HG03469 (cell line): Measurements from ENCODE around the gene CD6.

Source experiments
- ATAC-seq: cut with Tn5 transposase; IDR thresholded peaks from one replicate; pipeline ENCODE4 v1.9.1; 2021; ENCODE audit warnings: mild to moderate bottlenecking, moderate library complexity, moderate number of reproducible peaks; ENCODE audit not compliant: unreplicated experiment

Gene CD6

DNA sequence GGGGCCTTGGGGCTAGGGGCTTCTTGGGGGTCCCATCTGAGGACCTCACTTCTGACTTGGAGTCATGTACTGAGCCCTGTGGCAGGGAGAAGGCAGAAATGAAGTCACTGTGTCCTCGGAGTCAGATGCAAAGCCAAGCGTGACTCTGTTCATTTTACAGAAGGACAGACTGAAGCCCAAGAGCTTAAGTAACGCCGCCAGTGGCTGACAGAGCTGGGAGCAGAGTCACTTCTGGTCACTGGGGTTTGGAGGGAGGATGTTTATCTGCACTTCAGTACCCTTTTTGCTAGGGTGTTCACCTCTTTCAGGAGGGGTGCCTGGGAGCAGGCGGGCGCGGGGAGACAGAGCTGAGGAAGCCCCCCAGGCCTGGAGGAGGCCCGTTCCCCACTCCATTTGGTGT lies 10.7 kb downstream of the CD6 start:
- ATAC-seq = no peak

DNA sequence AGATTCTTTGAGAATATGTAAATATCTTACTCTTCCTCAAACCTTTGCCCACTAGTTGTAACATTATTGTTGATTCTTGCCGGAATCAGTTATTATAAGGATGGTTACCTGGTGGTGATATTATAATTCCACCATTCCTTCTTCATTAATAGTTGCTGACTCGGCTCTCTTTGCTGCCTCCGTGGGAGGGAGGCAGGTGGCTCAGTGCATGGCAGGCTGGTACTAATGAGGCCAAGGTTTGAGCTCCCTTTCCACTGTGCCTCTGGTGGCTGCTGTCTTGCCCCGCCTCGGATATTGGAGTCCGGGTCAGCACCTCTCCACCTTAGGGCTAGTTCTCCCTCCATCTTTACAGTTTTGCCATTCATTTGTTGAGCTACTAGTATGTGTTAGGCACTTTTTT lies 12.7 kb downstream of the CD6 start:
- ATAC-seq = no peak

DNA sequence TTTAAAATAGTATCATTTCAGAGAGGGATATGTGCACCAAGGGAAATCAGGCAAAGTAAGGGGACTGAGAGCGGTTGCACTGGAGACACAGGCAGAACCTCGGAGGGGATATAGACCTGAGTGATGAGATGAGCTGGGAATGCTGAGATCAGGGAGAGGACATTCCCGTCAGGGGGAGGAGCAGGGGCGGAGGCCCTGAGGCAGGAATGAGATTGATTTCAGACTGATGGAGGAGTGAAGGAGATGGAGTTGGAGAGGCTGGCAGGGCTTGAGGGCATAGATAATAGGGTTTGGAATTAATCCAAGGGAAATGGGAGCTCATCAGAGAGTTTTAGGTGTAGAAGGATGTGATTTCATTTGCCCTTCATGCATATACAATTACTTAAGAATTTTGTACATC lies 13.2 kb downstream of the CD6 start:
- ATAC-seq = no peak

DNA sequence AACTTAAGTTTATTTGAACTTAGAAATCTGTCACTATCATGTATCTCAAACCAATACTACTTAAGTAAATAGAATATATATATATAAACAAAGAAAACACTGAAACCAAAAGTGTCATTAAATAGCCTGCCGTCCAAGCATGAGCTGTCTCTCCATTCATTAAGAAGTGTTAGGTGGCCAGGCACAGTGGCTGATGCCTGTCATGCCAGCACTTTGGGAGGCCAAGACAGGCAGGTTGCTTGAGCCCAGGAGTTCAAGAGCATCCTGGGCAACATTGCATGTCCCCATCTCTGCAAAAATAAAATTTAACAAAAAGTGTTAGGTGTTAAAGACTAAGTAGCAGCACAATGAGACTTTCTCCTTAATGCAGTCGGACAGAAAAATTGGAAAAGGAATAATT lies 14.0 kb downstream of the CD6 start:
- ATAC-seq = no peak

DNA sequence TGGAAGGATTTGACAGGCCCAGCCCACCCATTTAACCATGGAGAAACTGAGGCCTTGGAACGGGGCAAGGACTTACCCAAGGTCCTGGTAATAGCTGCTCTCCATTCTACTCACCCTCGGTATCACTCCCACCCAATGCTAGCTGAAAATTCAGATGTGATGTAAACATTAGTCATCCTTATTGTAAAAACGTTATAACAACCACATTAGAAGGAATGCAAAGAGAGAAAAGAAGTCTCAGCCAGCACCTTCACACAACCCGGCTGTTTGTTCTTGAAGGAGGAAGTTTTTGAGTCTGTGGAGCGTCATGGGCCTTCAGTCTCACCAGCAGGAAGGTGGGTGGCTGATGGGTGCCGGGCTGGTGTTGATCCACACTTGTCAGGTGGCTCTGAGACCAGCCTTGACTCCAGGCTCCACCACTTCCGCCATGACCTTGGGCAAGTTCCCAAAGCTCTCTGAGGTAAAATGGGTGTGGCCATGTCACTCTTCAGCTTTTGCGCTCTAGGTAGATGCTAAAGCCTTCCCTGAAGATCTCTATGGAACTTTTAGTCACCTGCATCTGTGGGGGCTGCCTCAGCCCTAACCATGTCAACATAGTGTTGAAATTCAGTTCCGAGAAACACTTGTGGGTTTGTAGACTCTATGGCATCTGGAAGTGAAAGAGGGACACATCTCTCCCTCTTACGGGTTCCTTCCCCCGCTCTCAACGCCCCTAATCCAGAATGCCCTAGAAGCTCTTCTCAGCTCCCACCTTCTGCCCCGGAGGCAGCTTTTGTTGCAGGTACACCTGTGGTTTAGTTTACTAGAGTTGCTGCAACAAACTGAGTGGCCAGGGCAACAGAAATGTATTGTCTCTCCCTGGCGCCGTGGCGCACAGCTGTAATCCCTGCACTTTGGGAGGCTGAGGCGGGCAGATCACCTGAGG lies 14.8 kb downstream of the CD6 start:
- ATAC-seq = no peak

DNA sequence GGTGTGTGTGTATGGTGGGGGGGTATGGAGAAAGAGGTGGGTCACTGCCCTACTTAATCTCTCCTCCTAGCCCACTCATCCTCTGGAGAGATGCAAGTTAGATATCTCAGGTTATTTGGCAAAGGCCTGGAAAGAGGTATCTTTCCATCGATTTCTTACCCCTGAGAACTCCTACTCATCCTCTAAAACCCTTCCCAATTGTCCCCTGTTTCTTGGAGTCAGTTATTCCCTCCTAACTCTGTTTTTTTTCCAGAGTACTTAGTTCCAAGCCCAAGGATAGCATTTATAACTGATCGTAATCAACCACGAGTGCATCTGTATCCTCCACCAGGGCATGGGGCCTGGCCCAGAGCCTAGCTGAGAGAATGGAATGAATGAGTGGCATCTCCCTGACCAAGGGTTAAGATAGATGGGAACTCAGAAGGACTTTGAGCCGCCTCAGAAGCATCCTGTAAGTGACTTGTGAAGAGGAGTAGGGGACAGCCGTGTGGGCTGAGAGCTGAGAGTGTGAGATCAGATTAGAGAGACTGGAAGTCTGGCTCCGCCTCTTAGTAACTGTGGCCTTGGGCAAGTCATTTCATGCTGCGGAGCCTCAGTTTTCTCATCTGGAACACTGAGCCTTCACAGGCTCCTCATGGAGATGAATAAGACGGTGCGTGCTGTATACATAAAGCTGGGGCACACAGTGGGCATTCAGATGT lies 16.2 kb downstream of the CD6 start:
- no peak for ATAC-seq

DNA sequence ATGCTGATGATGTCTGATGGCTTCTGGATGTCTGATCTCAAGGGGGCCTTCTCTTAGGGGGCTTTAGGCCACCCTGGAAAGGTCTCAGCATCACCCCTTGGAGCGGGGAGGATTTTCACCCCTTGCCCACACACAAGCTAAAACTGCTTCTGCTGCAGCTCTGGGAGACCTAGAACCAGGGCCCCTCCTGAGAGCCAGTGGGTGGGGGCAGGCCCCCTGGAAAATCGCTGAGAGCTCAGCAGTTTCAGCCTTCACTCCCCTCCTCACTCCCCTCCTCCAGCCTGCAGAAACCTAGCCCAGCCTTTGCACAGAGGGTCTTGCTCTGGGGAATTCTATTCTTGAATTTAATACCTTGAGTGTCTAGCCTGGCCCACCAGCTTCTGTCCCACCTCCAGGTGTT lies 17.2 kb downstream of the CD6 start:
- no peak for ATAC-seq

DNA sequence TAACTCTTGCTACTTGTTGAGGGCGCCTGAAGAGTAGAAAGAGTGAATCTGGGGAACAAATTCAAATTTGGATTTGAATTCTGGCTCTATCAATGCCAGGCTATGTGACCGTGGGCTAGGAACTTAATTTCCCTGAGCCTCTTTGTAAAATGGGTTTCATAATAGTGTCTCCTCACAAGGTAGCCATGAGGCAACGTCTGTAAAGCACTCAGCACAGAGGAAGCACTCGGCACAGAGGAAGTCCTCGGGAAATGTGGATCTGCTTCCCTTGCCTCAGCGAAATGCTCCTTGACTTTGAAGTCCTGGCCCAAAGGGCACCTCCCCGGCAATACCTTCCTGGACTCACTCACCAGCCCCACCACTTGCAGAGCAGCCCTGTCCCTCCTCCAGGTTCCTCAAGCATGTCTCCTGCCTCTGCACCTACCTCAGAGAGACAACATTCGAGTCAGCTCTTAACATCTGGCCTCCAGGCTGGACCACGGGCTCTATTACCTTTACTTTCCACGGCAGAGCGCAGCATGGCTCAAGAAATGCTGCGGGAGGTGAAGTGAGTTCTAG lies 17.7 kb downstream of the CD6 start:
- no peak for ATAC-seq

DNA sequence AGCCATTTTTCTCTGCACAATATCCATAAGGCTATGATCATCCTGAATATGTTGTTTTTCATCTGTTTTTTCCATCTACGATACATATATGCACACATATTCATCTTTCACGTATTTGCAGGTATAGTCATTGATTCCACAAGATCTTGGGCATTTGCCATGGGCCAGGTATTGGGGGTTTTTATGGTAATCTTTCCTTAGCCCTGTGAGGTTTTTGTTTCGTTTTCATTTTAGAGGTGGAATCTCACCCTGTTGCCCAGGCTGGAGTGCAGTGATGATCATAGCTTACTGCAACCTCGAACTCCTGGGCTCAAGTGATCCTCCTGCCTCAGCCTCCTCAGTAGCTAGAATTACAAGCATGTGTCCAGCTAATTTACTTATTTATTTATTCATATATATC lies 20.0 kb downstream of the CD6 start:
- no peak for ATAC-seq

DNA sequence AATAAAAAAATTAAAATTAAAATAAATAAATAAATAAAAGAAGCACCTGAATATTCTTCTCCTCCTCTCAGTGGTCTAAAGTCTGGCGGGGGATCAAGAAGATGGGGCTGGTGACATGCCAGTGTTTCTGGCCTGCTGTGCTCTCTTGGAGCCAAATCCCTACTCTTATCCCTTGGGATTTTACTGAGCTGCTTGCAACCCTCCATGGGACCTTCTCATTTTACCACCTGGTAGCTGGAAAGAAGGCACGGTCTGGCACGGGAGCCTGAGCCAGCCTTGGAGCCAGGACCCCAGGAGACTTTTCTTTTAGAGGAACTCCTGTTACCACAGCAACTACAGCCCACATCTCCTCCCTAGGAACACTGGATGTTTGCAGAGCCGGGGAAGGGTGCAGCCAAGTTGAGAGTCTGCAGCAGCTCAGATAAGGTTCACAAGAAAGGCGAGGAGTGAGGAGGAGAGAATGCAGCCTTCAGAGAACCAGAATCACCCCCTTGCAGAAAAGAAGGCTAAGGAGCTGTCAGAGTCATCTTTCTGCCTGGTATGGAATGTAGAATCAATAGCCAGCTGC lies 21.4 kb downstream of the CD6 start:
- no peak for ATAC-seq

DNA sequence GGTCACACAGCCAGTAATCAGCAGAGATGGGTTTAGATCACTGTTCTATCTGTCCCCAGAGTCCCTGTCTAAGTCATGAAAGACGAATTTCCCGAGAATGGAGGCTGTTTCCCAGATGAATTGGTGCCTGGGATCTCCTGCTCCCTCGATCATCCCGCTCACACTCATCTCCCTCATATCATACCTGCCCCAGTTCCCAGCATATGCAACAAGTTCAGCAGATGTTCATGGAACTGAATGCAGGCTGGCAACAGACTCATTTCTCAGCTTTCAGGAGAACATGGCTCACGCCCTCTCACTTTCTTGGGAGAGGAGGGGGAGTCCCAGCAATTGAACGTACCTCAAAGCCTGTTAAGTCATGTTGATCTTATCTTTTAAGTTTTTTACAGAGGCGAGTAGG lies 22.1 kb downstream of the CD6 start:
- ATAC-seq = no peak

DNA sequence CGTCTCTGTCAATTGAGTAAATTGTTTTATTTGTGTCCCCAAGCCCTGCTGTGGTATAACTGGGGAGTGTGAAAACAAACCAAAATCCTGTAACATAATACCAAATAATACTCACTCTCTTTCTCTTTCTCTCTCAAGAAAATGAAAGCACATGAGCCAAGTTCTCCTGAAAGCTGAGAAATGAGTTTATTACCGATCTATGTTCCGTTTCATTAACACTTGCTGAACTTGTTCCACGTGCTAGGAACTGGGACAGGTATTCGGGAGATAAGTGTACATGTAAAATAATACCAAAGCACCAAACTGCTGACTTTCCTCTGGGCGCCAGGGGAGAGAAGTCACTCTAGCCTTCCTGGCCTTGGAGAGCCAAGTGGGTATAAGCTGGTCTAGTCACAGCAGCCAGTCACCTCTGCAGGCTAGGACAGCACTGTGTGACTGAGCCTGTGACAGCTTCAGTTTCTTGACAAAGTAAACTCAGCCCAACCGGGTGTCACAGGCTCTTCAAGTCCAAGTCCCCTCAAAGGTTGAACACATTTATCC lies 23.1 kb downstream of the CD6 start:
- no peak for ATAC-seq

DNA sequence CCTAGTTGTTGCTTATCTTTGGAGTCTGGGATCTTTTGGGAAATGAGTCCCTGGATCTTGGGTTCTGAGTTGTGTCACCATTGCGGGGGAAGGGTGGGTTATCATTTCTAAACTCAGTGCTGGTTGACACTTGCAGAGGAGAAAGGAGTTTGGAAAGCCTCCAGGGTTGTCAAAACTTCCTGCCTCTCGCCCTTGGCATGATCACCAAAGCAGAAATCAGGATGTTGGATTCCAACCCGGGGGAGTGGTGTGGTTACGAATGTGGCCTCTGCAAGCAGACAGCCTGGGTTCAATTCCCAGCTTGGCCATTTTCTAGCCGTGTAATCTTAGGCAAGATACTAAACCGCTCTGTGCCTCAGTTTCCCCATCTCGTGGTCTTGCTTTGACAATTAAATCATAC lies 24.3 kb downstream of the CD6 start:
- no peak for ATAC-seq

DNA sequence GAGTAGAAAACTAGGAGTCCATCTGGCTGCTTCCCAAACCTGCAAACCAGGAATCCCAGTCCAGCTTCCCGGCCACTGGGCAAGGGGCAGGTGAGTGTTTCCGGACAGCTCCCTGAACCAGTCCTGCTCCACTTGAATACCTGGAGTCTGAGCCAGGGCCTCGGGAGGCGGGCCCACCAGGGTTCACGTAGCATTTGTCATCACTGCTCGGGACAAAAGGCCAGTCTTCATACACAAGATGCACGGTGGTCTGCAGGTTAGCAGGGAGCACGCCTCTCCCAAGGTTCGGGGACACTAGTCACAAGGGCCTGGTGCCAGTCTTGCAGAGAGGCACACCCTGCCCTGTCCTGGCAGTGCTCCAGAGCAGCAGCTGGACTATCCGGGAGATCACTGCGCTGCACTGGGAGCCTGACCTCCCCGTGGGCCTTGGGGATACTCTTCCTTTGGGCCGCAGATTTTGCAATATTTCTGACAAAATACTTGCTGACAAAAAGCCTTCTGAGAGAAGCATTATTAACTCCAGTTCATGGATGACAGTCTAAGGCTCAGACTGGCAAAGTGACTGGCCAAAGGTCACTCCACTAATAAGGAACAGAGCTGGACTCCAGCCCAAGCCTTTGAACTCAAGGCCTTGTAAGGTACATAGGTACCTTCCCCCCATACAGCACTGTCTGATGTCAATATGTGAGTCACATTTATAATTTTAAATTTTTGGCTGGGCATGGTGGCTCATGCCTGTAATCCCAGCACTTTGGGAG lies 25.1 kb downstream of the CD6 start:
- ATAC-seq = no peak

DNA sequence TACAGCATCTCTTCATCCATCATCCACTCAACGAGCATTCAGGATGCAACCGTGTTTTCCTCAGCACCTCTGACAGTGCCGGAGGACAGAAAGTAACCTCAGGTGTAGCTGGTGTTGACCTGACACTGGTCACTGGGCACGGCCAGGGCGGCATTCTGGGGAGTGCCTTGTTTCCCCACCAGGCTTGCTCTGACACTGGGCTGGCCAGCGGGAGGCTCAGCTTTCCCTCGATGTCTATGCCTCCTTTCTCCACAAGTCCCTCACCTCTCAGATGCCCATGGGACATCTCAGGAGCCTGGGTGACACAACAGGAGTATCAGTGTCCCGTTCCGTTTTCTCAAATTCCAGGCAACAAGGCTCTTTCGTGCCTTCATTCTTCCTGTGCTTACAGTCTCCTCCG lies 28.9 kb downstream of the CD6 start:
- no peak for ATAC-seq

DNA sequence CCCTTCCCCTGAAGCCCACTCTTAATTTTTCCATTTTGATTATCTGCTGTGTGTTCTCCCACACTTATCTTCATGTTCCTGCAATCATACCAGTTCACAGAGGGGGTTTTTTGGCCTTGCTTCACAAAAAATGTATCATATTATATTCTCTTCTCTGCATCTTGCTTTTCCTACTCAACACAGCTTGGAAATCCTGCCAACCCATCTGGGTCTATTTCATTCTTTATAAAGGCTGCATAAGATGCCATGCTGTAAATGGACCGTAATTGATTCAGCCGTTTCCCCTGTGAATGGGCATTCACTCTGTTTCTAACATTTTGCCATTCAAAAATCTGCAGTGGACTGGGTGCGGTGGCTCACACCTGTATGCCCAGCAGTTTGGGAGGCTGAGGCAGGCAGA lies 30.5 kb downstream of the CD6 start:
- ATAC-seq = no peak

DNA sequence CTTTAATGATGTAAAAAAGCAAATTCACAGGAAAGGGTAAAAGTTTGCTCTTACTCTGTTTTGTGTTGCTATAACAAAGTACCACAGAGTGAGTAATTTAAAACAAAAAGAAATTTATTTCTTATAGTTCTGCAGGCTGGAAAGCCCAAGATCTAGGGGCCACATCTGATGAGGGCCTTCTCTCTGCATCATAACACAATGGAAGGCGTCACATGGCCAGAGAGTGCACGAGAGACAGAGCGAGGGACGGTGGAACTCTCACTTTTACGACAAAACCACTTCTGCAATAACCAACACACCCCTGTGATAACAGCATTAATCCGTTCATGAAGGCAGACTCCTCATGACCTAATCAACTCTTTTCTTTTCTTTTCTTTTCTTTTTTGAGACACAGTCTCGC lies 31.1 kb downstream of the CD6 start:
- no peak for ATAC-seq

DNA sequence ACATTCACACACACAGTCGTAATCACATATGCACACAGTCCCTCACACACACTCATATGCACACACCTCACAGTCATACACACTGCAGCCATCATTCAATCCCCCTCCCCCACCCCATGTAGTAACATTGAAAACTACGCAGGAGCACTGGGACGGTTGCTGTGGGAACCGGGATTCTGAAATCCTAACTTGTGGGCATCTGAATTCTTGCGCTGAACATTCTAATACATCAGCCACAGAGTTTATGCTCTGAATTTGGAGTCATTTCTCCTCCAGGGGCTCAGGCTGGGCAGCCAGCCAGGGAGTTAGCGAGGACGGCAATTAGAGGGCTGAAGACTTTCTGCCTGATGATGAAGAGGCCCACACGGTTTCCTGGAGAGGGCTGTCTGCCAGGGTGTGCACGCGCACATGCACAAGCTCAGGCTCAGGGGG lies 32.7 kb downstream of the CD6 start:
- no peak for ATAC-seq

DNA sequence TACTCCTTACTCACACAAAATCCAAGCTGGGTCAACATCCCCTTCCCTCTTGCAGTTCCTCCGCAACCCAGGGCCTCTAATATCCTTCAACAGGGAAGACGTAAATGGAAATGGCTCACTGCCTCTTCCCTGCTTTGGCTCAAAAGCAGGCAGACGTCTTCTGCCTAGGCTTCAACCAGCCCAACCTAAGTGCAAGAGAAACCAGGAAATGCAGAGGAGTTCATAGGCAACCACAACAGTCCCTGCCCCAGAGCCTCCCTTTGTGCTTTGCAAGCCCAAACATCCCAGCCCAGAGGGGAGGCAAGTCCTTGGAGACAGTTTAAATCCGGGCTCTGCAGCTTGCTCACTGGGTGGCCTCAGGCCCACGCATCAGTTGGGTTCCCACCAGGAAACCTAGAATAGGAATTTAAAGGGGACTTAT lies 33.3 kb downstream of the CD6 start:
- ATAC-seq = no peak

DNA sequence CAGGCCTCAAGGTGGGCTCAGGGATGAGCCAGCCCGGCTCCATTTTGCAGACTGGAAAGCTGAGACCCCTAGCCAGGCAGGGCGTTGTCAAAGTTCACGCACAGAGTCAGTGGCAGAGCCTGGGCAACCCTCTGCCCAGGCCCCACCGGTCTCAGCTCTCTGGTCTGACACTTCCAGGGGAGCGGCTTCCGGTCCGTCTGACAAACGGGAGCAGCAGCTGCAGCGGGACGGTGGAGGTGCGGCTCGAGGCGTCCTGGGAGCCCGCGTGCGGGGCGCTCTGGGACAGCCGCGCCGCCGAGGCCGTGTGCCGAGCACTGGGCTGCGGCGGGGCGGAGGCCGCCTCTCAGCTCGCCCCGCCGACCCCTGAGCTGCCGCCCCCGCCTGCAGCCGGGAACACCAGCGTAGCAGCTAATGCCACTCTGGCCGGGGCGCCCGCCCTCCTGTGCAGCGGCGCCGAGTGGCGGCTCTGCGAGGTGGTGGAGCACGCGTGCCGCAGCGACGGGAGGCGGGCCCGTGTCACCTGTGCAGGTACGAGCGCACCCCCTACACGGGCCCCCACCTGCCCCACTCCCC lies 36.0 kb downstream of the CD6 start:
- no peak for ATAC-seq
